Neutrophil (primary cell): ENCODE measurements around the gene SCAMP2.

Experiments
- H3K27ac ChIP-seq: fragments of 200-600 bp; sonication (generic); 2 replicates; pipeline ENCODE4 v1.5.1; 2016; ENCODE audit warnings: mild to moderate bottlenecking, moderate library complexity
- H3K27me3 ChIP-seq: fragments of 200-600 bp; sonication (generic); 2 replicates; pipeline ENCODE4 v1.6.0; 2016; ENCODE audit warnings: mild to moderate bottlenecking
- H3K36me3 ChIP-seq: fragments of 200-600 bp; sonication (generic); 2 replicates; pipeline ENCODE4 v1.5.1; 2017
- H3K4me1 ChIP-seq, 2 experiments: fragments of 200-600 bp in 1 of 2; sonication (generic) in 1 of 2; 1 replicate in 1 of 2; 2 replicates in 1 of 2; pipeline versions ENCODE4 v1.5.1 to v1.6.1; 2013 to 2016; ENCODE audit warnings: low read depth in 1 of 2, low read length in 1 of 2, mild to moderate bottlenecking in 1 of 2, moderate library complexity in 1 of 2; ENCODE audit not compliant: control insufficient read depth in 1 of 2, insufficient read depth in 1 of 2
- H3K4me3 ChIP-seq, 2 experiments: fragments of 200-600 bp in 1 of 2; sonication (generic) in 1 of 2; 1 replicate in 1 of 2; 2 replicates in 1 of 2; pipeline ENCODE4 v1.5.1; 2013 to 2016; ENCODE audit warnings: low read depth in 1 of 2, low read length in 1 of 2, mild to moderate bottlenecking in 1 of 2, moderate library complexity in 1 of 2
- H3K9me3 ChIP-seq: fragments of 200-600 bp; sonication (generic); 2 replicates; pipeline ENCODE4 v1.5.1; 2016
- CTCF ChIP-seq: fragments of 200-600 bp; sonication (generic); IDR thresholded peaks from 2 replicates; pipeline ENCODE4 v1.5.1; 2016; ENCODE audit warnings: antibody characterized with exemption

SCAMP2 gene

GRCh38 chr15:74857671-74858368 is 15.3 kb downstream of the SCAMP2 start:
- Histone ChIP-seq H3K27ac (peak overlapping the region; percentile 52), H3K36me3 (peaks cover 37% of the 10 kb centered on the region), H3K4me1 (no peaks in the 10 kb centered on the region), H3K27me3 (no peaks in the 10 kb centered on the region), H3K9me3 (no peaks in the 10 kb centered on the region), H3K4me3 (no peak overlapping the region)
- TF ChIP-seq CTCF, result no peak

- no peak for TF ChIP-seq CTCF
- Histone ChIP-seq H3K27ac (peak overlapping the region; percentile 26), H3K27me3 (no peaks in the 10 kb centered on the region), H3K9me3 (no peaks in the 10 kb centered on the region), H3K4me3 (no peak overlapping the region), H3K36me3 (peaks cover 44% of the 10 kb centered on the region), H3K4me1 (no peaks in the 10 kb centered on the region)
Measured at GRCh38 chr15:74857082-74857655, 16.0 kb downstream of the SCAMP2 start.

GRCh38 chr15:74856537-74856936 is 16.6 kb downstream of the SCAMP2 start:
- TF ChIP-seq CTCF, result no peak
- Histone ChIP-seq H3K27me3 (no peaks in the 10 kb centered on the region), H3K9me3 (no peaks in the 10 kb centered on the region), H3K27ac (no peak overlapping the region), H3K4me3 (no peak overlapping the region), H3K36me3 (peaks cover 50% of the 10 kb centered on the region), H3K4me1 (no peaks in the 10 kb centered on the region)

GRCh38 chr15:74855857-74856256 is 17.3 kb downstream of the SCAMP2 start:
- Histone ChIP-seq H3K27me3 (no peaks in the 10 kb centered on the region), H3K9me3 (no peaks in the 10 kb centered on the region), H3K27ac (no peak overlapping the region), H3K36me3 (peaks cover 50% of the 10 kb centered on the region), H3K4me3 (no peak overlapping the region), H3K4me1 (no peaks in the 10 kb centered on the region)
- TF ChIP-seq CTCF, result no peak

GRCh38 chr15:74854453-74855022 is 18.6 kb downstream of the SCAMP2 start:
- Histone ChIP-seq H3K9me3 (no peaks in the 10 kb centered on the region), H3K27ac (no peak overlapping the region), H3K27me3 (no peaks in the 10 kb centered on the region), H3K4me1 (no peaks in the 10 kb centered on the region), H3K36me3 (peaks cover 64% of the 10 kb centered on the region), H3K4me3 (no peak overlapping the region)
- TF ChIP-seq CTCF, result no peak
